GM13977 (cell line): ENCODE data around the gene TMEM238.

ENCODE experiments used
- DNase-seq: peaks from one replicate; pipeline ENCODE4 v3.0.0; 2012; ENCODE audit warnings: low spot score
- in situ Hi-C: fragments of 300-500 bp; cut with MboI; formaldehyde crosslinking; loops from one replicate; pipeline ENCODE4 v1.12.0; 2022; ENCODE audit warnings: low sequenced_read_pairs, low pct_unique_long_range_greater_than_20kb, mixed read lengths, inconsistent platforms; ENCODE audit not compliant: unreplicated experiment
- TF ChIP-seq, protein P1 (sequence below): IDR thresholded peaks from 2 replicates; pipeline ENCODE4 v1.5.1; 2012; ENCODE audit warnings: mild to moderate bottlenecking, control low read depth; ENCODE audit not compliant: insufficient read depth; ENCODE audit errors: extremely low read depth, missing control alignments

Gene TMEM238, protein sequence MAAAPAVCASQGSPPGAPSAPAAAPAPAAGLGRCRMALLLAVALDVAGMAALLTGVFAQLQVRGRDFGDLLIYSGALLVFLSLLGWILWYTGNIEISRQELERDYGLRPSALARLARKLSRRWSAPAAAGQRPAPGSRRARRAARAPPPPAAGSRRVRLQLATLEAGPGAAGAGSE

DNA sequence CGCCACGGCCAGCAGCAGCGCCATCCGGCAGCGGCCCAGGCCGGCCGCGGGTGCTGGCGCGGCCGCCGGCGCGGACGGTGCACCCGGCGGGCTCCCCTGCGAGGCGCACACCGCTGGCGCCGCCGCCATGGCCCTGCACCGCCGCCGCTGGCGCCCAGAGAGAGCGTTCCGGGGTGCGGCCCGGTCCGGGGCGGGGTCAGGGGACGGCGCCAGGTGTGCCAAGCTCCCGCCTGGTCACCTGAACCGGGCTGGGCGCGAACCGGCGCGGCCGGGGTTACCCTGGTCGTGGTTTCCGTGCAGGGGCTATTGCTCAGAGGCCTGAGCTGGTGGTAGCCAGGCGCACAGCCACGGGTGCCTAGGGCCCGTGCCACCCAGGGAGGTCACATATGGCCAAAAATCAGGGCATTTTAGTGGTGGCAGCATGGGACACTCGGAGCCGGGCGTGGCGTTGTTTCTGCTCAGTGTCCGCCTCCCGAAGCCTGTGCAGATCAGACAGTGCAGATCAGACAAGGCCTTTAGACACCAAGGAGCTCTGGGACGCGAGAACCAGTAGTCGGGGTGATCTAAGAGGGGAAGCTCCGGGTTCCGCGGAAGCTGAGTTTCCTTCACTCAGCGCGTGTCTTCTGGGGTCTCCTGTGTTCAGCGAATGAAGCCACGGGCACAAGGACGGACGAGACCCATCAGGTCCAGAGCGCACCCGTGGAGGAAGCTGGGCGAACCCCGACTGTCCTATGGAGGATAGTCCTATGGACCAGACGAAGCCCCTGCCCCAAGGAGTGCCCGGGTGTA, at the start of gene TMEM238:
TSS of gene TMEM238 (minus strand) at position 162 of the 789 bp plus-strand sequence. CDS start at position 129, 33 bp downstream.
- TF ChIP-seq, protein P1, sequence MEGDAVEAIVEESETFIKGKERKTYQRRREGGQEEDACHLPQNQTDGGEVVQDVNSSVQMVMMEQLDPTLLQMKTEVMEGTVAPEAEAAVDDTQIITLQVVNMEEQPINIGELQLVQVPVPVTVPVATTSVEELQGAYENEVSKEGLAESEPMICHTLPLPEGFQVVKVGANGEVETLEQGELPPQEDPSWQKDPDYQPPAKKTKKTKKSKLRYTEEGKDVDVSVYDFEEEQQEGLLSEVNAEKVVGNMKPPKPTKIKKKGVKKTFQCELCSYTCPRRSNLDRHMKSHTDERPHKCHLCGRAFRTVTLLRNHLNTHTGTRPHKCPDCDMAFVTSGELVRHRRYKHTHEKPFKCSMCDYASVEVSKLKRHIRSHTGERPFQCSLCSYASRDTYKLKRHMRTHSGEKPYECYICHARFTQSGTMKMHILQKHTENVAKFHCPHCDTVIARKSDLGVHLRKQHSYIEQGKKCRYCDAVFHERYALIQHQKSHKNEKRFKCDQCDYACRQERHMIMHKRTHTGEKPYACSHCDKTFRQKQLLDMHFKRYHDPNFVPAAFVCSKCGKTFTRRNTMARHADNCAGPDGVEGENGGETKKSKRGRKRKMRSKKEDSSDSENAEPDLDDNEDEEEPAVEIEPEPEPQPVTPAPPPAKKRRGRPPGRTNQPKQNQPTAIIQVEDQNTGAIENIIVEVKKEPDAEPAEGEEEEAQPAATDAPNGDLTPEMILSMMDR = no peak
- in situ Hi-C loops = no loop called here
- DNase-seq = peak; percentile 69

DNA sequence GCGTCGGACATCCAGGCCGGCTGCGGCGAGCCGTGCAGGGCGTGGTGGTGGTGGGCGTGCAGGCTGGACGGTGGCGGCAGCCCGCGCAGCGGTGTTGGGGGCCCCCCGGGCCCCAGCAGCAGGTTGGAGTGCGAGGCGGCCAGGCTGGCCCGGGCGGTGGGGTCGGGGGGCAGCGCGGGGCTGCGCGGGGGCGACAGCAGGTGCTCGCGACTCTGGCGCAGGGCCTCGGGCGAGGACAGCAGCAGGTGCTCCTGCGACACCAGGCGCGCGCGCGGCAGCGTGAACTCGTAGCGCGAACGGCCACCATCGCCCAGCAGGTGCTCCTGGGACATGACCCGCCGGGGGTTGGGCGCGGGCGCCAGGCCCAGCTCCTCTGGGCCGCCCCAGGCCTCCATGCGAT, 49.2 kb upstream of the TMEM238 start:
- in situ Hi-C loops = no loop called here
- TF ChIP-seq, protein P1 = no peak
- DNase-seq = no peak

DNA sequence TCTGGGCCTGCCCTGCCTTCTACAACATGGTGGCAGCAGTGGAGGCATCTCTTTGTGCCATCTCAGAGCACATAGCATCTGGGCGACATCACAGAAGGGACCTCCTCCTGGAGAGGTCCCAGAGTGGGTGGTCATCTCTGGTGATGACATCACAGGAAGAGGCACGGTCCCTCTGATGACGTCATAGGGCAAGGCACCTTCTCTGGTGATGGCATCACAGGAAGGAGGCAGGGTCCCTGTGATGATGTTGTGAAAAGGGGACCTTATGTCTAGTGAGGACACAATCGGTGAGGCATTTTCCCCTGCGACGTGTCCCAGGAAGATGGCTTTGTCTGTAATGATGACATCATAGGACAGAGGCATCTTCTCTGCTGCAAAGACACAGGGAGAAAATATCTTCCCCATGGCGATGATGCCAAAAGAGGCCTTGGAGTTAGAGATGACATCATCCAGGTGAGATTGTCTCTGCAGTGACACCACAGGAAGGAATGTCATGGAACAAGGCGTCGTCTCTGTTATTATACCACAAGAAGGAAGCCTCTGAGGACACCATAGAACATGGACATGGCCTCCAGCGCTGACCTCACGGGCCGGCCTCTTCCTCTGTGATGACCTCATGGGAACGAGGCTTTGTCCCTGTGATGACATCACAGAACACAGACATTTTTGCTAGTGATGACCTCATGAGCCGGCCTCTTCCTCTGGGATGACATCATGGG, 48.3 kb upstream of the TMEM238 start:
- DNase-seq = peak; percentile 42
- TF ChIP-seq, protein P1 = no peak
- in situ Hi-C loops = no loop called here

DNA sequence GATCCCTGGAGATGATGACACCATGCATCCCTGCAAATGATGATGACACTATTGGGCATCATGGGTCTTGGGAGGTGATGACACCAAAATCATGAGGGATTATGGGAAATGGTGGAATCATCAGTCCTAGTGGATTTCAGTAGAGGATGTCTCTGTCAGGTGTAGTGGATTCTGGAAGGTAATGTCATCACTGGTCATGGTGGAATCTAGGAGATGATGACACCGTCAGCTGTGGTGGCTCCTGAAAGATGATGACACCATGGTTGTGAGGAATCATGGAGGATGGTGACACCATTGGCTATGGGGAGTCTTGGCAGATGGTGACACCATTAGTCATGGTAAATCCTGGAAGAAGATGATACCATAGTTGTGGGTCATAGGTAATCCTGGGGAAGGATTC, 47.1 kb upstream of the TMEM238 start:
- TF ChIP-seq, protein P1 = no peak
- no peak for DNase-seq
- in situ Hi-C loops = no loop called here

DNA sequence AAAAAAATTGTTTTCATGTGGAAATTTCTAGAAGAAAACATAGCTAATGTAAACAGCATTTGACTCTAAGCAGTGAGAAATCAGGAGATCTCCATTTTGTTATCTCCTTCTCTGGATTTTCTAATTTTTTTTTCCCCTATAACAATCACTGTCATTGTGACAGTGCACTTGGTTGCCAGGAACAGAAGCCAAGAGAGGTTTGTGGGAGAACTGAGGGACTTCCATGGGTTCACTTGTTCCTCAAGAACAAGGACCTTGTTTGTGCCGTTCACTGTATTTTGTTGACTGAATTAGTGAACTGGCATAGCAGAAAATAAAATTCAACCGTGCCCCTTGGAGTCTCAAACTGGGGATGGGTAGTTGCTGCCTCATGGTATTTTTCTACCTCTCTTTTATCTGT, 42.0 kb upstream of the TMEM238 start:
- TF ChIP-seq, protein P1 = no peak
- DNase-seq = no peak
- in situ Hi-C loops = no loop called here

DNA sequence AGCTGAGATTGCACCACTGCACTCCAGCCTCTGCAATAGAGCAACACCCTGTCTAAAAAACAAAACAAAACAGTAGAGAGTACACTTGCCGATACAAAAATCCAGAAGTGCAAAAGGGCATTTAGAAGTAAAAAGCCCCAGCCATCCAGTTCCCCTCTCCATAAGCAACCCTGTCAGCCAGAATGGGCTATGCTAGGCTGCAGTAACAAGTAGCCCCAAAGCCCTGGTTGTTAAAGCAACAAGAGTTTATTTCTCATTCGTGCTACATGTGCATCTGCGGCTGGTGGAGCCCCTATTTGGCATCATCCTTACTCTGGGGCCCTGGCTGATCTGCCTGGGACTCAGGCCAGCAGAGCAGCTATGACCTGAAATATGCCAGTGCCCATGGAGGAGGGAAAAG, 40.4 kb upstream of the TMEM238 start:
- TF ChIP-seq, protein P1 = no peak
- in situ Hi-C loops = no loop called here
- no peak for DNase-seq
